IMR-90 (cell line): ENCODE measurements around the gene CERS6. TPM values are rescaled to one million over a fixed set of nuclear protein-coding genes. Genes with fewer than 3 reads are reported as not detected.

Source experiments
- ATAC-seq: fragments of 200-7000 bp; cut with Tn5 transposase; 2 replicates; pipeline ENCODE4 v1.9.1; 2020; ENCODE audit warnings: low read depth, mild to moderate bottlenecking, moderate library complexity
- BruUV-seq: library from RNA; stranded (reverse); fragments of 400-500 nt; replicated peaks from 2 replicates; lab custom pipeline; 2021; lab: Mats Ljungman, UMichigan
- CTCF ChIA-PET: fragments of 300-600 bp; formaldehyde crosslinking; extraction: SDS; loops from one replicate; lab custom pipeline; 2021; ENCODE audit warnings: antibody characterized with exemption; lab: Yijun Ruan, JAX
- POLR2A ChIA-PET: fragments of 300-600 bp; sonication (Branson Sonifier 250); formaldehyde crosslinking; loops from one replicate; lab custom pipeline; 2022; ENCODE audit warnings: antibody characterized with exemption; ENCODE audit not compliant: unreplicated experiment; lab: Charles Lee
- DNase-seq: peaks from one replicate; pipeline ENCODE4 v3.0.0; 2013
- H2AFZ ChIP-seq: replicated peaks from 2 replicates; pipeline ENCODE3; 2013; ENCODE audit warnings: low read length, mild to moderate bottlenecking; ENCODE audit not compliant: poor library complexity
- H2AK5ac ChIP-seq: 2 replicates; pipeline ENCODE4 v1.6.1; 2013; ENCODE audit warnings: low read depth, low read length, inconsistent platforms
- H2AK9ac ChIP-seq: replicated peaks from 2 replicates; pipeline ENCODE3; 2013; ENCODE audit warnings: mild to moderate bottlenecking, low read depth, low read length, moderate library complexity; ENCODE audit not compliant: poor library complexity
- H2BK120ac ChIP-seq: 2 replicates; pipeline ENCODE4 v1.6.1; 2013; ENCODE audit warnings: low read depth, low read length, inconsistent platforms
- H2BK15ac ChIP-seq: 3 replicates; pipeline ENCODE4 v1.6.1; 2013; ENCODE audit warnings: low read depth, low read length, inconsistent platforms
- H2BK20ac ChIP-seq: 2 replicates; pipeline ENCODE4 v1.6.1; 2013; ENCODE audit warnings: low read depth, mild to moderate bottlenecking, inconsistent platforms, low read length, moderate library complexity
- H2BK5ac ChIP-seq: 2 replicates; pipeline ENCODE4 v1.6.1; 2013; ENCODE audit warnings: mild to moderate bottlenecking, low read depth, low read length, inconsistent platforms; ENCODE audit not compliant: poor library complexity, severe bottlenecking
- H3K14ac ChIP-seq: replicated peaks from 2 replicates; pipeline ENCODE4 v1.6.1; 2013; ENCODE audit warnings: low read depth, low read length, inconsistent platforms
- H3K18ac ChIP-seq: 2 replicates; pipeline ENCODE4 v1.6.1; 2013; ENCODE audit warnings: low read depth, low read length, control low read depth
- H3K23ac ChIP-seq: 2 replicates; pipeline ENCODE4 v1.6.1; 2013; ENCODE audit warnings: low read depth, low read length, inconsistent platforms
- H3K27ac ChIP-seq: 2 replicates; pipeline ENCODE4 v1.5.1; 2013; ENCODE audit warnings: mild to moderate bottlenecking, control low read depth, low read length; ENCODE audit not compliant: insufficient read depth
- H3K27me3 ChIP-seq: 2 replicates; pipeline ENCODE4 v1.6.1; 2013; ENCODE audit warnings: low read length; ENCODE audit not compliant: control insufficient read depth, insufficient read depth
- H3K36me3 ChIP-seq: 2 replicates; pipeline ENCODE4 v1.6.1; 2013; ENCODE audit warnings: low read length, mixed read lengths; ENCODE audit not compliant: control insufficient read depth, insufficient read depth
- H3K4ac ChIP-seq: 2 replicates; pipeline ENCODE4 v1.6.1; 2013; ENCODE audit warnings: low read depth, low read length, inconsistent platforms
- H3K4me1 ChIP-seq: 2 replicates; pipeline ENCODE4 v1.6.1; 2013; ENCODE audit warnings: low read length, mixed read lengths; ENCODE audit not compliant: control insufficient read depth, insufficient read depth
- H3K4me2 ChIP-seq: 2 replicates; pipeline ENCODE4 v1.6.1; 2013; ENCODE audit warnings: low read depth, mild to moderate bottlenecking, control low read depth, low read length, moderate library complexity
- H3K4me3 ChIP-seq: 2 replicates; pipeline ENCODE4 v1.5.1; 2013; ENCODE audit warnings: low read depth, mild to moderate bottlenecking, control low read depth, low read length, moderate library complexity; ENCODE audit not compliant: insufficient read depth
- H3K56ac ChIP-seq: 2 replicates; pipeline ENCODE4 v1.6.1; 2013; ENCODE audit warnings: low read length, inconsistent platforms; ENCODE audit not compliant: insufficient read depth; ENCODE audit errors: extremely low read depth
- H3K79me1 ChIP-seq, 2 experiments: 2 replicates each; pipeline ENCODE4 v1.6.1; 2013; ENCODE audit warnings: low read length in 2 of 2, inconsistent platforms in 1 of 2, low read depth in 1 of 2
- H3K9ac ChIP-seq: 2 replicates; pipeline ENCODE4 v1.6.1; 2013; ENCODE audit warnings: low read depth, low read length, control low read depth
- H3K9me1 ChIP-seq: 2 replicates; pipeline ENCODE4 v1.6.1; 2013; ENCODE audit warnings: low read length, inconsistent platforms; ENCODE audit not compliant: insufficient read depth
- H3K9me3 ChIP-seq: 2 replicates; pipeline ENCODE4 v1.6.1; 2013; ENCODE audit warnings: low read length; ENCODE audit not compliant: control insufficient read depth, insufficient read depth
- H4K20me1 ChIP-seq: 2 replicates; pipeline ENCODE4 v1.6.1; 2013; ENCODE audit warnings: low read length, inconsistent platforms; ENCODE audit not compliant: insufficient read depth
- H4K5ac ChIP-seq: 2 replicates; pipeline ENCODE4 v1.6.1; 2013; ENCODE audit warnings: mild to moderate bottlenecking, low read depth, low read length, control low read depth
- H4K8ac ChIP-seq, 2 experiments: 2 replicates each; pipeline ENCODE4 v1.6.1; 2013; ENCODE audit warnings: low read depth in 2 of 2, low read length in 2 of 2, control low read depth in 1 of 2, inconsistent platforms in 1 of 2
- H4K91ac ChIP-seq: 2 replicates; pipeline ENCODE4 v1.6.1; 2013; ENCODE audit warnings: low read depth, low read length, inconsistent platforms; ENCODE audit not compliant: insufficient read depth
- BHLHE40 ChIP-seq: fragments of 150-350 bp; IDR thresholded peaks from 2 replicates; pipeline ENCODE4 v1.6.1; 2016; ENCODE audit warnings: mild to moderate bottlenecking, low read depth, low read length
- CEBPB ChIP-seq: IDR thresholded peaks from 2 replicates; pipeline ENCODE4 v1.6.1; 2012; ENCODE audit warnings: low read depth, low read length, improper control_type of control experiment
- CHD1 ChIP-seq: IDR thresholded peaks from 2 replicates; pipeline ENCODE4 v1.6.1; 2012; ENCODE audit warnings: low read depth, low read length, improper control_type of control experiment
- CTCF ChIP-seq: conservative IDR thresholded peaks from 2 replicates; pipeline ENCODE4 v1.5.1; 2012; ENCODE audit warnings: mild to moderate bottlenecking, low read depth, low read length, improper control_type of control experiment
- ELK1 ChIP-seq: fragments of 150-350 bp; IDR thresholded peaks from 2 replicates; pipeline ENCODE4 v1.6.1; 2016; ENCODE audit warnings: low read depth, mild to moderate bottlenecking, low read length, moderate library complexity, borderline replicate concordance
- FOS ChIP-seq: fragments of 150-350 bp; IDR thresholded peaks from 2 replicates; pipeline ENCODE4 v1.6.1; 2016; ENCODE audit warnings: low read depth, low read length
- MAFK ChIP-seq: IDR thresholded peaks from 2 replicates; pipeline ENCODE4 v1.6.1; 2012; ENCODE audit warnings: low read depth, low read length, improper control_type of control experiment
- MAZ ChIP-seq: IDR thresholded peaks from 2 replicates; pipeline ENCODE4 v1.6.1; 2012; ENCODE audit warnings: low read depth, mild to moderate bottlenecking, low read length, improper control_type of control experiment, moderate library complexity, borderline replicate concordance
- MXI1 ChIP-seq: IDR thresholded peaks from 2 replicates; pipeline ENCODE4 v1.6.1; 2012; ENCODE audit warnings: low read depth, mild to moderate bottlenecking, low read length, moderate library complexity, borderline replicate concordance
- NFE2L2 ChIP-seq: fragments of 150-350 bp; IDR thresholded peaks from 2 replicates; pipeline ENCODE4 v1.6.1; 2016; ENCODE audit warnings: low read depth, mild to moderate bottlenecking, low read length
- POLR2A ChIP-seq: IDR thresholded peaks from 2 replicates; pipeline ENCODE4 v1.6.1; 2012; ENCODE audit warnings: mild to moderate bottlenecking, low read depth, low read length
- RAD21 ChIP-seq: IDR thresholded peaks from 2 replicates; pipeline ENCODE4 v1.6.1; 2012; ENCODE audit warnings: low read length, improper control_type of control experiment
- RCOR1 ChIP-seq: IDR thresholded peaks from 2 replicates; pipeline ENCODE4 v1.6.1; 2012; ENCODE audit warnings: mild to moderate bottlenecking, low read length, improper control_type of control experiment; ENCODE audit not compliant: insufficient replicate concordance
- RFX5 ChIP-seq: IDR thresholded peaks from 2 replicates; pipeline ENCODE4 v1.8.0; 2012; ENCODE audit warnings: low read depth, mild to moderate bottlenecking, low read length, moderate library complexity
- SMC3 ChIP-seq: fragments of 150-350 bp; IDR thresholded peaks from 2 replicates; pipeline ENCODE4 v1.6.1; 2016; ENCODE audit warnings: low read depth, mild to moderate bottlenecking, antibody characterized with exemption, low read length, moderate library complexity
- USF2 ChIP-seq: fragments of 150-350 bp; IDR thresholded peaks from 2 replicates; pipeline ENCODE4 v1.6.1; 2017; ENCODE audit warnings: mild to moderate bottlenecking, antibody characterized with exemption, low read length, low read depth
- WGBS, 2 experiments: methylation state at CpG; one replicate each; pipeline versions ENCODE4 v1.1.5 to v1.1.7; 2013; ENCODE audit warnings: missing lambda C conversion rate in 2 of 2; ENCODE audit not compliant: insufficient read length in 1 of 2; ENCODE audit errors: extremely low coverage in 2 of 2; 5-methylcytosine and 5-hydroxymethylcytosine counted together
- dilution Hi-C: fragments of 300-500 bp; cut with HindIII; formaldehyde crosslinking; loops from one replicate; pipeline ENCODE4 v1.14.3; 2018; ENCODE audit warnings: low sequenced_read_pairs; ENCODE audit not compliant: unreplicated experiment
- in situ Hi-C: fragments of 300-500 bp; cut with MboI; formaldehyde crosslinking; loops from 3 replicates; pipeline ENCODE4 v1.14.3; 2019; ENCODE audit warnings: low sequenced_read_pairs, inconsistent platforms, mixed read lengths
- intact Hi-C: fragments of 100-400 bp; cut with micrococcal nuclease; formaldehyde crosslinking; loops from 2 replicates; pipeline ENCODE4 v1.10.0; 2022
- polyA plus RNA-seq, 3 experiments: library from polyadenylated mRNA; depleted of rRNA; stranded (reverse); fragments of >200 nt; gene quantifications; 2 replicates each; pipeline ENCODE4 v1.2.3, GENCODE V29; 2012; ENCODE audit warnings: low replicate concordance in 1 of 3
- total RNA-seq: library from RNA; depleted of rRNA; stranded (reverse); fragments of >200 nt; gene quantifications from 2 replicates; pipeline ENCODE4 v1.2.3, GENCODE V29; 2012

Gene CERS6
- total and polyA plus RNA-seq, 2 of the 4 experiments (the other 2 are of a cell fraction) = 2.1 to 5.7 TPM

- Histone ChIP-seq H2BK20ac (no peak overlapping the region), H3K9me3 (no peaks in the 10 kb centered on the region), H2AK9ac (no peak overlapping the region), H3K14ac (no peak overlapping the region), H3K9ac (no peak overlapping the region), H3K56ac (no peak overlapping the region), H2AK5ac (no peak overlapping the region), H4K8ac (no peak overlapping the region), H2BK15ac (no peak overlapping the region), H2AFZ (no peak overlapping the region), H3K23ac (no peak overlapping the region), H3K4me2 (no peak overlapping the region), H4K91ac (no peak overlapping the region), H3K18ac (no peak overlapping the region), H4K20me1 (no peaks in the 10 kb centered on the region), H3K4ac (no peak overlapping the region), H3K4me3 (no peak overlapping the region), H3K79me1 (no peaks in the 10 kb centered on the region), H2BK5ac (no peak overlapping the region), H3K36me3 (no peaks in the 10 kb centered on the region), H3K4me1 (no peaks in the 10 kb centered on the region), H3K9me1 (no peaks in the 10 kb centered on the region), H4K5ac (no peak overlapping the region), H2BK120ac (no peak overlapping the region), H3K27me3 (no peaks in the 10 kb centered on the region), H3K27ac (no peak overlapping the region)
- intact Hi-C loops (no loop called here), in situ Hi-C loops (no loop called here), dilution Hi-C loops (no loop called here)
- POLR2A ChIA-PET = no interaction called here
- ATAC-seq (no peak), DNase-seq (peak; percentile 10)
- CTCF ChIA-PET = no interaction called here
- no CpG with 5 or more reads among the region's 3 CpGs for WGBS, 2 experiments
- BruUV-seq = no TSS peak
- TF ChIP-seq MAZ (no peak), RAD21 (no peak), USF2 (no peak), RCOR1 (no peak), MXI1 (no peak), BHLHE40 (no peak), NFE2L2 (no peak), ELK1 (no peak), CTCF (no peak), POLR2A (no peak), RFX5 (no peak), SMC3 (no peak), CEBPB (no peak), FOS (no peak), MAFK (no peak), CHD1 (no peak)
These were observed 284.3 kb downstream of the CERS6 start for GRCh38 chr2:168740360-168740759.
